Measurements from ENCODE around the gene PINLYP. TPM values are rescaled to one million over a fixed set of nuclear protein-coding genes. Genes with fewer than 3 reads are reported as not detected.

The PINLYP gene
- total and polyA plus RNA-seq, 2 of the 13 experiments (the other 11 are each of a cell fraction or from before 2014, with no cell fraction given), result 0.21 to 0.24 TPM

- TF ChIP-seq, protein P1, sequence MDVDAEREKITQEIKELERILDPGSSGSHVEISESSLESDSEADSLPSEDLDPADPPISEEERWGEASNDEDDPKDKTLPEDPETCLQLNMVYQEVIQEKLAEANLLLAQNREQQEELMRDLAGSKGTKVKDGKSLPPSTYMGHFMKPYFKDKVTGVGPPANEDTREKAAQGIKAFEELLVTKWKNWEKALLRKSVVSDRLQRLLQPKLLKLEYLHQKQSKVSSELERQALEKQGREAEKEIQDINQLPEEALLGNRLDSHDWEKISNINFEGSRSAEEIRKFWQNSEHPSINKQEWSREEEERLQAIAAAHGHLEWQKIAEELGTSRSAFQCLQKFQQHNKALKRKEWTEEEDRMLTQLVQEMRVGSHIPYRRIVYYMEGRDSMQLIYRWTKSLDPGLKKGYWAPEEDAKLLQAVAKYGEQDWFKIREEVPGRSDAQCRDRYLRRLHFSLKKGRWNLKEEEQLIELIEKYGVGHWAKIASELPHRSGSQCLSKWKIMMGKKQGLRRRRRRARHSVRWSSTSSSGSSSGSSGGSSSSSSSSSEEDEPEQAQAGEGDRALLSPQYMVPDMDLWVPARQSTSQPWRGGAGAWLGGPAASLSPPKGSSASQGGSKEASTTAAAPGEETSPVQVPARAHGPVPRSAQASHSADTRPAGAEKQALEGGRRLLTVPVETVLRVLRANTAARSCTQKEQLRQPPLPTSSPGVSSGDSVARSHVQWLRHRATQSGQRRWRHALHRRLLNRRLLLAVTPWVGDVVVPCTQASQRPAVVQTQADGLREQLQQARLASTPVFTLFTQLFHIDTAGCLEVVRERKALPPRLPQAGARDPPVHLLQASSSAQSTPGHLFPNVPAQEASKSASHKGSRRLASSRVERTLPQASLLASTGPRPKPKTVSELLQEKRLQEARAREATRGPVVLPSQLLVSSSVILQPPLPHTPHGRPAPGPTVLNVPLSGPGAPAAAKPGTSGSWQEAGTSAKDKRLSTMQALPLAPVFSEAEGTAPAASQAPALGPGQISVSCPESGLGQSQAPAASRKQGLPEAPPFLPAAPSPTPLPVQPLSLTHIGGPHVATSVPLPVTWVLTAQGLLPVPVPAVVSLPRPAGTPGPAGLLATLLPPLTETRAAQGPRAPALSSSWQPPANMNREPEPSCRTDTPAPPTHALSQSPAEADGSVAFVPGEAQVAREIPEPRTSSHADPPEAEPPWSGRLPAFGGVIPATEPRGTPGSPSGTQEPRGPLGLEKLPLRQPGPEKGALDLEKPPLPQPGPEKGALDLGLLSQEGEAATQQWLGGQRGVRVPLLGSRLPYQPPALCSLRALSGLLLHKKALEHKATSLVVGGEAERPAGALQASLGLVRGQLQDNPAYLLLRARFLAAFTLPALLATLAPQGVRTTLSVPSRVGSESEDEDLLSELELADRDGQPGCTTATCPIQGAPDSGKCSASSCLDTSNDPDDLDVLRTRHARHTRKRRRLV (CRISPR knock-in tag; IDR thresholded peaks at IDR 0.05), result peak; percentile 99
- TF ChIP-seq ISL2 (CRISPR knock-in tag; IDR thresholded peaks at IDR 0.05) (peak; percentile 51; the same call in 1 of the 2 replicates), ZNF441 (CRISPR knock-in tag; IDR thresholded peaks at IDR 0.05; ENCODE audit: borderline replicate concordance) (0 out of 2 replicates have a peak, but pooled peaks have one; percentile 34), ZBTB43 (CRISPR knock-in tag; conservative IDR thresholded peaks at IDR 0.05) (peak; percentile 72; the same call in 1 of the 2 replicates), ATM (IDR thresholded peaks at IDR 0.05; ENCODE audit: borderline replicate concordance) (no peak), NR2F6 (IDR thresholded peaks at IDR 0.05) (no peak), NR2F6 (CRISPR knock-in tag; IDR thresholded peaks at IDR 0.05) (no peak), ZNF761 (CRISPR knock-in tag; conservative IDR thresholded peaks at IDR 0.05) (peak; percentile 96), HOXA9 (CRISPR knock-in tag; IDR thresholded peaks at IDR 0.05; ENCODE audit: borderline replicate concordance) (peak; percentile 86; the same call in 1 of the 2 replicates), EZH2 (conservative IDR thresholded peaks at IDR 0.05; ENCODE audit: low read depth, low read length) (no peak), MTF2 (CRISPR knock-in tag; IDR thresholded peaks at IDR 0.05; ENCODE audit: borderline replicate concordance) (no peak), PHF5A (CRISPR knock-in tag; IDR thresholded peaks at IDR 0.05; ENCODE audit: low read depth, unreplicated experiment) (peak; percentile 30), ZNF557 (CRISPR knock-in tag; IDR thresholded peaks at IDR 0.05) (peak; percentile 50; the same call in 1 of the 2 replicates), ZMAT5 (CRISPR knock-in tag; IDR thresholded peaks at IDR 0.05; ENCODE audit: borderline replicate concordance, low read depth) (0 out of 2 replicates have a peak, but pooled peaks have one; percentile 10), BORCS8-MEF2B (CRISPR knock-in tag; IDR thresholded peaks at IDR 0.05) (peak; percentile 90; the same call in 1 of the 2 replicates), GMEB1 (CRISPR knock-in tag; IDR thresholded peaks at IDR 0.05; ENCODE audit: borderline replicate concordance) (peak; percentile 85), SSRP1 (CRISPR knock-in tag; IDR thresholded peaks at IDR 0.05) (no peak)
- TF ChIP-seq, protein P2, sequence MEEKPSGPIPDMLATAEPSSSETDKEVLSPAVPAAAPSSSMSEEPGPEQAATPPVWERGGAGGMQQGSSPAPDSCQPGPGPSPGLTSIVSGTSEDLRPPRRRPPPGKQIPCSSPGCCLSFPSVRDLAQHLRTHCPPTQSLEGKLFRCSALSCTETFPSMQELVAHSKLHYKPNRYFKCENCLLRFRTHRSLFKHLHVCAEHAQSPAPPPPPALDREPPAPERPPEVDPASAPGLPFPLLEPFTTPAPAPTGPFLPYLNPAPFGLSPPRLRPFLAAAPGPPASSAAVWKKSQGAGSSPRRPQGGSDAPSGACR (CRISPR knock-in tag; IDR thresholded peaks at IDR 0.05), result no peak
Measured at GRCh38 chr19:43619262-43620060, 43.9 kb downstream of the PINLYP start, which contains the start of gene ZNF428 (continued).

Data from HepG2 (cell line).